HG02840 (cell line): ENCODE results near the gene CERS6.
A peak's percentile ranks its signal among the peaks of the same experiment; 100 is the strongest.

ENCODE experiments used
- ATAC-seq: cut with Tn5 transposase; IDR thresholded peaks from one replicate; pipeline ENCODE4 v1.9.1; 2021; ENCODE audit warnings: mild to moderate bottlenecking, moderate library complexity, moderate number of reproducible peaks; ENCODE audit not compliant: unreplicated experiment, low FRiP score

CERS6 gene

GRCh38 chr2:168686452-168687191 is 230.6 kb downstream of the CERS6 start:
- ATAC-seq = no peak

- no peak for ATAC-seq
These were observed 231.2 kb downstream of the CERS6 start for GRCh38 chr2:168687314-168687713.

- ATAC-seq = no peak
These were observed 234.4 kb downstream of the CERS6 start for GRCh38 chr2:168690381-168690885.

- no peak for ATAC-seq
These were observed 235.1 kb downstream of the CERS6 start for GRCh38 chr2:168691221-168691620.

GRCh38 chr2:168692132-168692744 is 236.2 kb downstream of the CERS6 start:
- no peak for ATAC-seq

- no peak for ATAC-seq
These were observed 238.1 kb downstream of the CERS6 start for GRCh38 chr2:168694173-168694572.

- ATAC-seq = no peak
These were observed 238.8 kb downstream of the CERS6 start for GRCh38 chr2:168694866-168695265.

- ATAC-seq = no peak
These were observed 241.6 kb downstream of the CERS6 start for GRCh38 chr2:168697668-168698121.

GRCh38 chr2:168698969-168699368 is 242.9 kb downstream of the CERS6 start:
- ATAC-seq = no peak

- ATAC-seq = no peak
These were observed 243.9 kb downstream of the CERS6 start for GRCh38 chr2:168699844-168700417.

GRCh38 chr2:168700615-168701245 is 244.7 kb downstream of the CERS6 start:
- ATAC-seq = no peak

GRCh38 chr2:168702579-168702978 is 246.5 kb downstream of the CERS6 start:
- ATAC-seq = no peak

GRCh38 chr2:168703926-168704325 is 247.9 kb downstream of the CERS6 start:
- no peak for ATAC-seq

GRCh38 chr2:168705534-168706470 is 249.7 kb downstream of the CERS6 start:
- no peak for ATAC-seq

GRCh38 chr2:168706806-168707205 is 250.7 kb downstream of the CERS6 start:
- ATAC-seq = no peak

GRCh38 chr2:168708080-168708479 is 252.0 kb downstream of the CERS6 start:
- no peak for ATAC-seq

- no peak for ATAC-seq
These were observed 254.8 kb downstream of the CERS6 start for GRCh38 chr2:168710754-168711467.

GRCh38 chr2:168712053-168712452 is 256.0 kb downstream of the CERS6 start:
- ATAC-seq = peak; percentile 99

GRCh38 chr2:168713325-168713724 is 257.3 kb downstream of the CERS6 start:
- no peak for ATAC-seq
